Measurements from ENCODE around the gene OVOL1.
"Not testable (repeated sequence)": the region's sequence is repeated elsewhere in the genome, so short reads cannot be mapped to it uniquely, and the experiment has no call there.

The OVOL1 gene

DNA sequence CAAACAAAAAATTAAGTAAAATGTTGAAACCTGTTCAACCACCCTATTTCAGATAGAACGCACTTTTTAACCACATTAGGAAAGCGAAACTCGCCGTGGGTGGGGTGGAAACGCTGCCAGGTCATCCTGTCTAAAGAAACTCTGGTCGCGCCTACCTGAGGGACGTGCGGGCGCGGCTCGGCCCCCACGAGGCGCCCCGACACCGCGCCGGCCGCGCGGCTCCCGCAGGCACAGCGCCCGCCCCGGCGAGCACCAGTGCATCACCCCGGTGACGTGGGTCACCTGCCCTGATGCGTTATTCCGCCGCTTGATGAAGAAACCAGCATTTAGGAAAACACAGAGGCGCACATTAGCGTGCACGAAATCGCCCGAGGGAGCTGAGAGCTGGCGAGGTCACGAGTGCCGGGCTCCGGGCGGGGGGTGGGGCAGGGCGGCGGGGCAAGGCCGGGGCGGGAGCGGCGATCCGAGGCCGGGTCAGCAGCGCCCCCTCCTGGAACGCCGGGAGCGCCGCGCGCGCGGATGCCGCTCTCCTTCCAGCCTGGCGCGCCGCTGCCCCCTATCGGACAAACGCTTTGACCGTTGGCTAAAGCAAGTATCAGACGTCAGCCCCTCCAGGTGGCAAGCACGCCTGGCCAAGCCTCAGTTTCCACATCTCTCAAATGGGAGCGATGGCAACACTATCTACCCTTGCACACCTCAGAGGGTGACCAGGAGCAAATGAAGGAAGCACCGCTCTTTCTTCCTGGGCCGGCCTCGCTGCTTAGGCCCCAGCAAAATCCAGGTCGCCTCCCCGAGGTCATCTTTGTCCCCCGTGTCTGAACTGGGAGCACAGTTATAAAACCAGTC is 31.2 kb downstream of the OVOL1 start:
- peak; percentile 91 to 92 for DNase-seq

GRCh38 chr11:65821107-65821506 is 34.2 kb downstream of the OVOL1 start:
- DNase-seq: no peak

DNA sequence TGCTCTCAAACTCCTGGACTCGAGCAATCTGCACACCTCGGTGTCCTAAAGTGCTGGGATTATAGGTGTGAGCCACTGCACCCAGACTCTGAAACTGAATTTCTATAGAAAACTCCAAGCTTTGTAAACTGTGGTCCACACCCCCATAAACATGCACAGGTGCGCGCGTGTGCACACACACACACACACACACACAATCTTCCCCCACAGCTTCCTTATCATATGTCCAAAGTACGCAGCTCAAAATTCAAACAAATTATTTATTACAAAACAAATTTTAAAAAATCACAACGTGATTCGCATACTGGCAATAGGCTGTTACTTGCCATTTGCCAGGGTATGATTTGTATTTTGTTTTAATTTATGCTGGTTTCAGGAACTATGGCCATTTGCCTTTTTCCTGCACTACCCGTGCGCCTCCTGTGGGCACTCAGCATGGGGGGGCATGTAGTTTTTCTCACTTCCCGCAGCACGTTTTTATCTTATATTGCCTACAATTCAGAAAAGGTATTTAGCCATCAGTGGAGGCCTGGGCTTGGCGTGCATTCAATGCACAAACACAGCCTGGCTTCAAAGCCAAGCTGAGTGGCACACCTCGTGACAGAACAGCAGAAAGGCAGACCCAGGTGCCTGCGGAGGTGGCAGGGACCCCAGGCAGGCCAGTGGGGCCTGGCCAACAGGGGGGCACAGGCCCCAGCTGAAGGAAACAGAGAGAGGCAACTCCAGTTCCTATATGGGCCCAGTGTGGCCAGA is 36.1 kb downstream of the OVOL1 start:
- no peak for DNase-seq

DNA sequence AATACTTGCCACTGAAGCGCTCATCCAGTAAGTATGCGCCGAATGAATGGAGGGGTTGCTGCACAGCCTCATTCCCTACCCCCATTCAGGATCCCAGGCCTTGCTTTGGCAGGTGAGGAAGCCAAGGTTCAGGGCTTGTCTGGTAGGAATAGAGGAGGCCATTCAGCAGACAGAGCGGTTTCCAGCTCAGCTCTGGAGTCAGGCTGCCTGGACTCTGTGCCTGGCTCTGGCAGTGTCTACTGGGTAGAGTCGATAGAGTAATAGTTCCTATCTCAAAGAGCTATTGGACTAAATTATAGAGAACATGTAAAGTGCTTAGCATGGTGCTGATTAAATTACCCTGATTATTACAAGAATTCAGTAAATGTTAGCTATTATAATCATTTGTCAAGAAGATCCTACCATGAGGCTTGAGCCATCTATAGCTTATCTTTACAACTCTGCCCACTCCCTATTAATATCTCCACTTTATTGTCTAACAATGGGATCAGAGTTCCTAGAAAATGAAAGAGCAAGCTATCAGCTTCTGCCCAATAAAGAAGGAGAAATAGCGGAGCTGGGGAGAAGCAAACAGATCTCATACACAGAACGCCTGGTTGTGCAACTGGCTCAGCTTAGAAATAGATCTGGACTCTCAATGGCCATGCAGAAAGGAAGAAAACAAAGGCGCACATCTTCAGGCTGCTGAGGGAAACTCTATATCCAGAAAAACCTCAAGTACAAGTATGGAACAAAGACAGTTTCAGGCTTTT is 40.3 kb downstream of the OVOL1 start:
- no peak for DNase-seq

DNA sequence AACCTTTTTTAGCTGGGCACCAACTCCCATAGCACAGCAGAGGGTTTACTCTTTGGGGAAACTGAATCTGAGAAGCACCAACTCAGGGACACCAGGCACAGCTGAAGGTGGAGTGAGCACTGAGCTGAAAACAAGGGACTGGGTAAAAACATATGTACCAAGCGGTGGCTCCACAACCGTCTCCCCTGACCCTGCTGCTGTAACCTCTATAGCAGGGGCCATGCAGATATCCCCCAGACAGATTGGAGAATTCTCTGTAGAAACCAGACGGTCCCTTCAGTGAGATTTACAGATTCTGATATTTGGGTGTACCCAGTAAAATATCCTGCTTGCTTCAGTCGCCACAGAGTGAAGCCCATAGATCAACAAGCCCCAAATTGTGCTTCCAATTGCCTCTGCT is 42.6 kb downstream of the OVOL1 start:
- no peak for DNase-seq

DNA sequence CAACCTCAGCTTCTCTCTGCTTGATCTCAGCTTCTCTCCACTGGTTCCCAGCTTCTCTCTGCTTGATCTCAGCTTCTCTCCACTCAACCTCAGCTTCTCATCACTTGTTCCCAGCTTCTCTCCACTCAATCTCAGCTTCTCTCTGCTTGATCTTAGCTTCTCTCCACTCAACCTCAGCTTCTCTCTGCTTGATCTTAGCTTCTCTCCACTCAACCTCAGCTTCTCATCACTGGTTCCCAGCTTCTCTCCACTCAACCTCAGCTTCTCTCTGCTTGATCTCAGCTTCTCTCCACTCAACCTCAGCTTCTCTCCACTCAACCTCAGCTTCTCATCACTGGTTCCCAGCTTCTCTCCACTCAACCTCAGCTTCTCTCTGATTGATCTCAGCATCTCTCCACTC is 45.4 kb downstream of the OVOL1 start:
- not testable (repeated sequence) for DNase-seq

GRCh38 chr11:65833297-65834030 is 46.6 kb downstream of the OVOL1 start, which contains the start of gene SNX32:
TSS of gene SNX32 (plus strand) at chr11:65833963. CDS start at chr11:65834066, 103 bp downstream.
- DNase-seq: peak; percentile 94 to 96

- DNase-seq: no peak
Measured at GRCh38 chr11:65834202-65834601, 47.3 kb downstream of the OVOL1 start.

DNA sequence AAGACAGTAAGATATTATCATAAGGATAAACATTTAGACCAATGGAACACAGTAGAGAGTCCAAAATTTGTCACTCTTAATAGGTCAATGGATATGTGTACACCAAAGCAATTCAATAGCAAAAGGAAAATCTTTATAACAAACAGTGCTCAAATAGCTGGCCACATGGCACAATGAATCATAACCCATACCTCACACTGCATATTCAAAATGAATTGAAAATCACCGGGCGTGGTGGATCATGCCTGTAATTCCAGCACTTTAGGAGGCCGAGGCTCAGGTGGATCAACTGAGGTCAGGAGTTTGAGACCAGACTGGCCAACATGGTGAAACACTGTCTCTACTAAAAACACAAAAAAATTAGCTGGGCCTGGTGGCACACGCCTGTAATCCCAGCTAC is 55.3 kb downstream of the OVOL1 start:
- no peak for DNase-seq

DNA sequence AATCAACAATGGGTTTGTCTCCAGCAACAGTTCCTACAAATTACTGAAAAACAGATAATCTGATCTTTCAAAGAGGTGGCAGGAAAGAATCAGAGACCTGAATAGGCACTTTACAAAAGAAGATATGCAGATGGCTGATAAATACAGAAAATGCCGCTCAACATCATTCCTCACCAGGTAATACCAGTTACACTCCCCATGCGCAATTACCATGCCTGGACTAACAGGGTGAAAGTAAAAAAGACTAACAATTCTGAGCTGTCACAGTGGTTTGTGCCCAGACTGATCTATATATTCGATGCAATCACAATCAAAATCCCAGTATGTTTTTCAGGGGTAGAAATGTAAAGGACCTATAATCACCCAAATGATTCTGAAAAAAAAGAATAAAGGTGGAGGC is 56.9 kb downstream of the OVOL1 start:
- no peak for DNase-seq

DNA sequence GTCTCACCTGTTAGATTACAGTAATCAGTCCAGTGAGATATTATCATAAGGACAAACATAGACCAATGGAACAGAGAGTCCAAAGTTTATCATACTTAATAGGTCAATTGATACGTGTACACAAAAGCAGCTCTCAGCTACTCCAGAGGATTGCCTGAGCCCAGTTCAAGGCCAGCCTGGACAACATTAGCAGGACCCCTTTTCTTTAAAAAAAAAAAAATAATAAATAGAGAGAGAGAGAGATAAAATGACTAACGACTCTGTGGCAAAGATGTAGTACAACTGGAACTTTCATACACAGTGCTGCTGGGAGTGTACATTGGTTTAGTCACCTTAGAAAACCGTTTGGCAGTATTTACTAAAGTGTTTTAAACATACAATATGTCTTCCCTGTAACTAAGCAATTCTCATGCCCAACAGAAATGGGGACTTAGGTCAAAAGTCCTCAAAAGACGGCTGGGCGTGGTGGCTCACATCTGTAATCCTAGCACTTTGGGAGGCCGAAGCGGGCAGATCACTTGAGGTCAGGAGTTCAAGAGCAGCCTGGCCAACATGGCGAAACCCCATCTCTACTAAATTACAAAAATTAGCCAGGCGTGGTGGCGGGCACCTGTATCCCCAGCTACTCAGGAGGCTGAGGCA is 57.5 kb downstream of the OVOL1 start:
- DNase-seq: no peak
